Panc1 (cell line): Measurements from ENCODE around the gene KHSRP.

Experiments used
- CTCF ChIP-seq: fragments of 450-650 bp; IDR thresholded peaks from 2 replicates; pipeline ENCODE4 v1.5.1; 2017; ENCODE audit warnings: mild to moderate bottlenecking
- POLR2AphosphoS5 ChIP-seq: IDR thresholded peaks from 2 replicates; pipeline ENCODE4 v1.6.1; 2012; ENCODE audit warnings: mild to moderate bottlenecking, low read depth, low read length, moderate library complexity
- SIN3A ChIP-seq: IDR thresholded peaks from 2 replicates; pipeline ENCODE4 v1.6.1; 2012; ENCODE audit warnings: low read depth, mild to moderate bottlenecking, low read length, moderate library complexity, borderline replicate concordance; ENCODE audit not compliant: insufficient read depth
- TCF7L2 ChIP-seq: IDR thresholded peaks from 2 replicates; pipeline ENCODE4 v1.6.1; 2011; ENCODE audit warnings: mild to moderate bottlenecking, low read depth, low read length, inconsistent platforms
- TF ChIP-seq, protein P1 (sequence below), 2 experiments: IDR thresholded peaks; 2 replicates each; pipeline ENCODE4 v1.6.1; 2011 to 2012; ENCODE audit warnings: low read depth in 2 of 2, control low read depth in 1 of 2, low read length in 1 of 2, mild to moderate bottlenecking in 1 of 2, moderate library complexity in 1 of 2; ENCODE audit not compliant: insufficient read depth in 1 of 2

DNA sequence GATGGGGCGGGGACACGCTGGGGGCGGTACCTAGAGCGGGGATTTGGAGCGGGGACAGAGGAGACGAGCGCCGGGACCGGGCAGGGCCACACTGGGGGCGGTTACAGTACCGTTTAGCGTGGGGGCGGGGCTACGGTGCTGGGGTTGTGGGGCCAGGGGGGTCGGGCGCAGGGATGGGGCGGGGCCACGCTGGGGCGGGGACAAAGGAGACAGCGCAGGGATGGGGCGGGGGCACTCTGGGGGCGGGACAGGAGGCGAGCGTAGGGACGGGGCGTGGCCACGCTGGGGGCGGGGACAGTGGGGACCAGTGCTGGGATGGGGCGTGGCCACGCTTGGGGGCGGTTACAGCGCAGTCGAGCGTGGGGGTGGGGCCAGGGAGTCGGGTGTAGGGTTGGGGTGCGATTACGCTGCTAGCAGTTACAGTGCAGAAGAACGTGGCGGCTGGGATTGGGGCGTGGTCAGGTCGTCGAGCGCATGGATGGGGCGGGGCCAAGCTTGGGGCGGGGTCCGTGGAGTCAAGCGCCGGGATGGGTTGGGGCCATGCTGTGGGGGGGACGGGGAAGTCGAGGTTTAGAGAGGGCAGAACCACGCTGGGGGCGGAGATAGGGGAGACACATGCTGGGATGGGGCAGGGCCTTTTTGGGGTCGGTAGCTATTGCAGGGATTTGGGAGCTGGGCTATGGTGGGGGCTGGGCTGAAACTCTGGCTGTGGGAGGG lies 51.4 kb downstream of the KHSRP start:
- TF ChIP-seq TCF7L2 (no peak), CTCF (no peak), POLR2AphosphoS5 (no peak), SIN3A (no peak)
- TF ChIP-seq, protein P1, sequence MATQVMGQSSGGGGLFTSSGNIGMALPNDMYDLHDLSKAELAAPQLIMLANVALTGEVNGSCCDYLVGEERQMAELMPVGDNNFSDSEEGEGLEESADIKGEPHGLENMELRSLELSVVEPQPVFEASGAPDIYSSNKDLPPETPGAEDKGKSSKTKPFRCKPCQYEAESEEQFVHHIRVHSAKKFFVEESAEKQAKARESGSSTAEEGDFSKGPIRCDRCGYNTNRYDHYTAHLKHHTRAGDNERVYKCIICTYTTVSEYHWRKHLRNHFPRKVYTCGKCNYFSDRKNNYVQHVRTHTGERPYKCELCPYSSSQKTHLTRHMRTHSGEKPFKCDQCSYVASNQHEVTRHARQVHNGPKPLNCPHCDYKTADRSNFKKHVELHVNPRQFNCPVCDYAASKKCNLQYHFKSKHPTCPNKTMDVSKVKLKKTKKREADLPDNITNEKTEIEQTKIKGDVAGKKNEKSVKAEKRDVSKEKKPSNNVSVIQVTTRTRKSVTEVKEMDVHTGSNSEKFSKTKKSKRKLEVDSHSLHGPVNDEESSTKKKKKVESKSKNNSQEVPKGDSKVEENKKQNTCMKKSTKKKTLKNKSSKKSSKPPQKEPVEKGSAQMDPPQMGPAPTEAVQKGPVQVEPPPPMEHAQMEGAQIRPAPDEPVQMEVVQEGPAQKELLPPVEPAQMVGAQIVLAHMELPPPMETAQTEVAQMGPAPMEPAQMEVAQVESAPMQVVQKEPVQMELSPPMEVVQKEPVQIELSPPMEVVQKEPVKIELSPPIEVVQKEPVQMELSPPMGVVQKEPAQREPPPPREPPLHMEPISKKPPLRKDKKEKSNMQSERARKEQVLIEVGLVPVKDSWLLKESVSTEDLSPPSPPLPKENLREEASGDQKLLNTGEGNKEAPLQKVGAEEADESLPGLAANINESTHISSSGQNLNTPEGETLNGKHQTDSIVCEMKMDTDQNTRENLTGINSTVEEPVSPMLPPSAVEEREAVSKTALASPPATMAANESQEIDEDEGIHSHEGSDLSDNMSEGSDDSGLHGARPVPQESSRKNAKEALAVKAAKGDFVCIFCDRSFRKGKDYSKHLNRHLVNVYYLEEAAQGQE (IDR thresholded peaks at IDR 0.05; ENCODE audit: insufficient read depth in 1 of 2, low read depth in 2 of 2, low read length in 1 of 2) = no peak
